GM12891 (cell line): ENCODE results near the gene VWA5A.

ENCODE experiments used
- PAX5 ChIP-seq: IDR thresholded peaks from 2 replicates; pipeline ENCODE4 v1.6.1; 2011; ENCODE audit warnings: low read length, moderate library complexity, mild to moderate bottlenecking; ENCODE audit not compliant: insufficient read depth, severe bottlenecking
- POLR2A ChIP-seq: IDR thresholded peaks from 2 replicates; pipeline ENCODE4 v1.6.1; 2011; ENCODE audit warnings: low read depth, low read length, control low read depth
- POLR2AphosphoS5 ChIP-seq: IDR thresholded peaks from 2 replicates; pipeline ENCODE4 v1.6.1; 2011; ENCODE audit warnings: low read depth, low read length, control low read depth
- SPI1 ChIP-seq: IDR thresholded peaks from 2 replicates; pipeline ENCODE4 v1.6.1; 2011; ENCODE audit warnings: low read depth, low read length, control low read depth
- TAF1 ChIP-seq: IDR thresholded peaks from 2 replicates; pipeline ENCODE4 v1.6.1; 2011; ENCODE audit warnings: low read depth, low read length, control low read depth

DNA sequence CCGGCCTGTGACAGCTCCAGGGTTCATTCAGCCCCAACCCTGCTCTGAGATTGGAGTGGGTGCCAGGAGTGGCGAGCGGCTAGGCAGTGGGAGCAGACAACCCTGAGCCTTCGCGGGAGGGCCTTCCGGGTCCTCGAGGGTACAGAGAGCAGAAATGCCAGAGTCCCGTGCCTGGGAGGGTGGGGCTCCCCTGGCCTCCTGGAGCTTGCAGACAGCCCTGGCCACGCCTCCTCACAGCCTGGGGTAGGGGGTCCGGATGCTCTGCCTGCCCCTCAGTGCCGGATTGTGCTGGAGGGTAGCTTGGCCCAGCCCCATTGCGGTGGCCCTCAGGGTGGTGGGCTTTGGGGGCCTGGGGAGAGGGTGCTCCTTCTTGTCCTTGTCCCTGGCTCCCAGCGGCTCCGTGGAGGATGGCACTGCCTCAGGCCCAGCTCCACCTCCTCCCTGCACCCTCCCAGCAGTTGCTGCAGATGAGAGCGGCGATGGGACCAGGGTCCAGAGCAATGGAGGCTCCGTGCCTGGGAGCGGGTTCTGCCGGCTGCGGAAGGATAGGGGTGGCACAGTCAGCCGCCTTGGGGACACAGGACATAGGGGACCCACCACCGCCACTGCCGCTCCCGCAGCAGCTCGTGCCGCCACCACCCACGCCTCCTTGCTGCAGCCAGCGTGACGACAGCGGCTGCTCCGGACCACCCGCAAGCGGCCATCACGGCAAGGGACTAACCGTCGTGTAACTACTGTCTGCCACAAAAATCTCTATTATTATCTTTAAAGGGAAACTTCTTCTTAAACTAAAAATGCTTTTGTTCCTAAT is 39.2 kb upstream of the VWA5A start:
- TF ChIP-seq POLR2A = no peak
- TF ChIP-seq TAF1 = no peak
- TF ChIP-seq POLR2AphosphoS5 = no peak
- no peak for TF ChIP-seq SPI1
- no peak for TF ChIP-seq PAX5
